K562 (cell line): ENCODE results near the gene UVRAG.

Source experiments
- BRF2 ChIP-seq: IDR thresholded peaks from 3 replicates; pipeline ENCODE4 v1.6.1; 2011; ENCODE audit warnings: borderline replicate concordance, mild to moderate bottlenecking; ENCODE audit not compliant: insufficient read length, insufficient read depth
- CTCF ChIP-seq, 3 experiments: IDR thresholded peaks in 2 of 3; conservative IDR thresholded peaks in 1 of 3; 2 replicates each; pipeline ENCODE4 v1.5.1; 2011 to 2012; ENCODE audit warnings: low read length in 3 of 3, mild to moderate bottlenecking in 3 of 3, control low read depth in 2 of 3, improper control_type of control experiment in 1 of 3, inconsistent platforms in 1 of 3, low read depth in 1 of 3, mixed read lengths in 1 of 3, moderate library complexity in 1 of 3; ENCODE audit not compliant: insufficient read depth in 2 of 3
- E4F1 ChIP-seq: fragments of 250-450 bp; sonication (Bioruptor Pico); IDR thresholded peaks from 2 replicates; pipeline ENCODE4 v1.5.0; 2021; ENCODE audit warnings: mild to moderate bottlenecking, borderline replicate concordance
- ELF4 ChIP-seq: fragments of 450-650 bp; formaldehyde crosslinking; IDR thresholded peaks from 2 replicates; pipeline ENCODE4 v1.4.0; 2022; ENCODE audit warnings: missing genetic modification characterization
- HMG20B ChIP-seq: fragments of 250-450 bp; sonication (Bioruptor Pico); IDR thresholded peaks from 2 replicates; pipeline ENCODE4 v1.5.0; 2021; ENCODE audit warnings: mild to moderate bottlenecking
- MAX ChIP-seq: sonication (generic); formaldehyde crosslinking; IDR thresholded peaks from 2 replicates; pipeline ENCODE4 v1.9.0; 2022; ENCODE audit warnings: mild to moderate bottlenecking, missing genetic modification reagents
- NR2C2 ChIP-seq, 2 experiments: fragments of 200-800 bp in 1 of 2; sonication (Bioruptor generic) in 1 of 2; sonication (generic) in 1 of 2; formaldehyde crosslinking in 1 of 2; IDR thresholded peaks; 2 replicates each; pipeline versions ENCODE4 v1.6.1 to v1.8.0; 2016 to 2022; ENCODE audit warnings: mild to moderate bottlenecking in 1 of 2, missing compliant biosample characterization in 1 of 2, missing genetic modification characterization in 1 of 2, missing genetic modification reagents in 1 of 2
- NR2F6 ChIP-seq: fragments of 450-650 bp; formaldehyde crosslinking; IDR thresholded peaks from 2 replicates; pipeline ENCODE4 v1.4.0; 2020; ENCODE audit warnings: mild to moderate bottlenecking
- POLR2AphosphoS2 ChIP-seq: IDR thresholded peaks from 2 replicates; pipeline ENCODE4 v1.6.1; 2012; ENCODE audit warnings: low read length, improper control_type of control experiment
- RAD21 ChIP-seq, 2 experiments: fragments of 250-450 bp in 1 of 2; fragments of 450-650 bp in 1 of 2; sonication (Bioruptor Pico) in 1 of 2; formaldehyde crosslinking in 1 of 2; IDR thresholded peaks in 1 of 2; conservative IDR thresholded peaks in 1 of 2; 2 replicates each; pipeline versions ENCODE4 v1.4.0 to v1.8.0; 2020 to 2022; ENCODE audit warnings: mild to moderate bottlenecking in 2 of 2, moderate library complexity in 1 of 2
- SAP30 ChIP-seq: fragments of 200-600 bp; sonication (generic); IDR thresholded peaks from 2 replicates; pipeline ENCODE4 v1.6.1; 2012; ENCODE audit warnings: borderline replicate concordance, low read depth, mild to moderate bottlenecking, moderate library complexity, low read length, control low read depth, inconsistent platforms; ENCODE audit not compliant: insufficient read depth, poor library complexity, severe bottlenecking
- TCF7L2 ChIP-seq: fragments of 150-350 bp; IDR thresholded peaks from 2 replicates; pipeline ENCODE4 v1.6.1; 2016; ENCODE audit warnings: low read depth, mild to moderate bottlenecking, low read length, moderate library complexity
- TFAM ChIP-seq: fragments of 250-450 bp; sonication (Bioruptor Pico); conservative IDR thresholded peaks from 2 replicates; pipeline ENCODE4 v1.5.0; 2021; ENCODE audit warnings: mild to moderate bottlenecking, moderate library complexity
- ZNF407 ChIP-seq: fragments of 450-650 bp; IDR thresholded peaks from 2 replicates; pipeline ENCODE4 v1.6.1; 2016; ENCODE audit warnings: low read depth

GRCh38 chr11:76056876-76057275, 241.9 kb downstream of the UVRAG start:
- TF ChIP-seq TFAM (no peak), HMG20B (no peak), CTCF (IDR thresholded peaks at IDR 0.05 in 2 of 3, conservative IDR thresholded peaks at IDR 0.05 in 1 of 3; ENCODE audit: insufficient read depth in 2 of 3, low read depth in 1 of 3, low read length in 3 of 3) (no peak), BRF2 (no peak), NR2F6 (CRISPR knock-in tag) (no peak), POLR2AphosphoS2 (no peak), NR2C2 (CRISPR knock-in tag; IDR thresholded peaks at IDR 0.05) (no peak), NR2C2 (tag; IDR thresholded peaks at IDR 0.05) (no peak), ZNF407 (no peak), MAX (CRISPR knock-in tag) (no peak), RAD21 (CRISPR knock-in tag; conservative IDR thresholded peaks at IDR 0.05 in 1 of 2, IDR thresholded peaks at IDR 0.05 in 1 of 2) (no peak), E4F1 (CRISPR knock-in tag) (no peak), TCF7L2 (no peak), ELF4 (CRISPR knock-in tag) (no peak), SAP30 (no peak)
